HG03175 (cell line): ENCODE results near the gene SLC39A7.

Experiments
- ATAC-seq: cut with Tn5 transposase; IDR thresholded peaks from one replicate; pipeline ENCODE4 v1.9.1; 2021; ENCODE audit warnings: mild to moderate bottlenecking, moderate library complexity; ENCODE audit not compliant: unreplicated experiment

Gene SLC39A7

DNA sequence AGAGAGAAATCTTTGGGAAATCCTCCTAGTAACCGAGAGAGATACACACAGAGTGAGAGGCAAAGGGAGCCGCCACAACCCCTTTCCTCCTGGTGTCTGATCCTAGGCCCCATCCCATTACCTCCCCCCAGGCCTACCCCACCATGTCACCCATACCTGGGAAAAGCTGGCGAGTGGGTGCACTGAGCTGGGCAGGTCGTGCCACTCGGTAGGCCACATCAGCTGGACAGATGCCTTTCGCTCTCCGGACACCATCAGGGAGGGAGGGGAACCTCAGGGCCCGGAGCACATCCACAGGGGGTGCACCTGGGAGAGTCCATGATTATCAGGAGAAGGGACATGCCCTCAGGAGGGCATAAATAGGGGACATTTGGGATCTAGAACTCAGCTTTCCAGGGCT lies 11.5 kb upstream of the SLC39A7 start:
- no peak for ATAC-seq

DNA sequence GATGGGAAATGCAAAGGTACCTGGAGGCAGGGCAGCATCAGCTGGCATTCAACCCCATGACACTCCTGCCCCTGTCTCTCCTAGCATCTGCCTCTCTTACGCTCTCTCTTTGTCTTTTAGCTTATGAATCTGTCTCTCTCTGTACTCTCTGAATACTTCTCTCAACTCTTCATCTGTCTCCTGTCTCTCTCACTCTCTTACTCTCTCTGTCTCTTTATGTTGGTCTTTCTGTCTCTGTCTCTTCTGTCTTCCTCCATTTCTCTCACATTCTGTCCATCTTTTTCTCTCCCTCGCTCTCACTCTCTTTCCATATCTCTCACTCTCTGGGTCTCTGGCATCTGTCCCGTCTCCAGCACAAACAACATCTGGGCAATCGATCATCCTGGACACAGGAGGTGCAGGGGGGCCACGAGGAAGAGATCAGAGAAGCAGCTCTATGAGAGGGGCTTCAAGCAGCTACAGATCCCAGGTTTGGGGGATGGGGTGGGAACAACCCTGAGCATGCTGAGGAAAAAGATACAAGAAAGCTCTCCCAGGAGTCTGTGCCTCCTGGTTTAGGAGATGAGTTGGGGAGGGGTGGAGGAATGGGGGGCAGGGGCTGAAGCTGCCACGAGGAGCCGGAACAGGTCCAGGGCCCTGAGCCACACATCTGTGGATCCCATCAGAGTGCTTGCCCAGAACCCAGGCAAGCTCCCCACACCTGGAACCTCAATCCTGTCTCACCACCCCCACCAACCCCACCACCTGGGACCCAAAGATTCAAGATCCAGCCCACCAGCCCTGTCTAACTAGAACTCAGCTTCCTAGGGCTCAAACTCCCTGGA lies 10.8 kb upstream of the SLC39A7 start:
- no peak for ATAC-seq

DNA sequence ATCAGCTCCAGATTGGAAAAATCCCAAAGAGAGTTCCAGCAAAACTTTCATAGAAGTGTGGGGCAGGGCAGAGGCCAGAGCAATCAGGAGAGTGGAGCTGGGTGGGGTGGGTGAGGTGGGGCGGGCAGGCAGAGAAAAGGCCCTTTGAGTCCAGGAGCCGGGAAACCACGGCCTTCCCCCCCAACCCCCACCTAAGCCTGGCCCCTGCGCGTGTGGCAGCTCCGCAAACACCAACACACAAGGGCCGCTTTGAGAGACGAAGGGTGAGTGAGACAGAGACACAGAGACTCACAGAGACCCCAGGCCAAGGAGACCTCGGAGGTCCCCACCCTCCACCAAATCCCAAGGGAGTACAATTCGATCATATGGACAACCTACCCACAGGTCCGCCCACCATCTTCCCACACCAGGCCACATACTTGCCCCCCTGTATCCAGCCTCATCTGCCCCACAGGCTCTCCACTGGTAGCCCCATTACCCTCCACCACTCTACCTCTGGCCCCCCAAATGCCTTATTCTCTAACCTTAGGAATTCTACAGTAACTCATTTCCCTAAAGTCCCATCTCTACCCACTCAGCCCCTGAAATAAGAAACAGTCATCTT lies 10.1 kb upstream of the SLC39A7 start:
- no peak for ATAC-seq

DNA sequence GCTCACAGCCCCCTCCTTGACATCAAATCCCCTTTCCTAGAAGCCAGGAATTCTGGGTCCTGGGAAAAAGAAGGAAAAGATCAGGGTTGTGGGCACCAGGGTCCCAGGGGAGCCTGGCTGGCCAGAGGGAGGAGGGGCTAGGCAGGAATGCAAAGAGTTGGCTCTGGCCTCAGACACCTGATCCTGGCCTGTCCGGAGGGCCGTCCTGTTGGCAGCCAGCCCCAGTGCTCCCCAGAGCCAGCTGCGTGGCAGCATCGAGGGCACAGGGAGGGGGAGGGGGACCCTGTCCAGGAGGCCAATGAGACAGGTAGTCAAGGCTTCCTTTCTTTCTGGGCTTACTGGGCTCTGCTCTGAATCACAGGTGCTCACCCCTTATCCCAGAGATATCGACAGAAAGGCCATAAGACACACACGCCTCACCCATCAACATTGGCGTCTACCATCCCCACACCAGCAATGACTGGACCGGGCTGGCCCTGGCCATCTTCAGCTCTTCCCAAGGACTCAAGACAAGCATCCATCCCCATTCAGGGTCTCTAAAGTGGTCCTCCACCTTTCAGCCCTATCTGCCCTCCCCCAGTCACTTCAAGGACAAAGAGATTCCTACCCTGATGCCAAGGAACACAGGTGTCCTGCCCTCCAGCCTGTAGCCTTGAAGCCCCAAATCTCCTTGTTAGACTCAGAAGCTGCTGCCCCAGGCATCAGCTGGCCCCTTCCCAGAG lies 9.1 kb upstream of the SLC39A7 start:
- no peak for ATAC-seq

DNA sequence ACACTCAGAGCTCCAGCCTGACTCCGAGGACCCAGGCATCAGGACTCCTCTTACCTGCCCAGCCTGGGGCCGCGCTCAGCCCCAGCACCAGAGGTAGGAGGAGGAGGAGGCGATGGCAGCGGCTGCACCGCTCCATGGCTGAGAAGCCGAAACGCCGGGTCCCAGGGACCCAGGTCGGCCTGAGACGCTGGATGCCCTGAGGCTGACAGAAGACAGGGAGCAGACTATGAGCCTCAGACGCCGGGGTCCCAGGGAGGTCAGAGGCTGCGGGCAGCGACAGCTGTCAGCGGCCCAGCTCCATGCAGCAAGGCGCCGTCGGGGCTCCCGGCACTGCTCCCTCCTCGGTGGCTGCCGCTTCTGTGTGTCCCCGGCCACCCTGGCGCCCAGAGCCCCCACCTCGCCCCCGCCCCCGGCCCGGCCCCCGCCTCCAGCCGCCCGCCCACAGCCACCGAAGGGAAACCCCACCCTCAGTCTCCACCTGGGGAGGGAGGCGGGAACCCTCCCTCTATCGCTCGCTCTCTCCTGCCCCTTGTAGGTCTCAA lies 8.5 kb upstream of the SLC39A7 start, which contains the start of gene COL11A2:
TSS of gene COL11A2 (minus strand) at position 363 of the 542 bp plus-strand sequence. CDS start at position 136, 227 bp downstream.
- no peak for ATAC-seq

DNA sequence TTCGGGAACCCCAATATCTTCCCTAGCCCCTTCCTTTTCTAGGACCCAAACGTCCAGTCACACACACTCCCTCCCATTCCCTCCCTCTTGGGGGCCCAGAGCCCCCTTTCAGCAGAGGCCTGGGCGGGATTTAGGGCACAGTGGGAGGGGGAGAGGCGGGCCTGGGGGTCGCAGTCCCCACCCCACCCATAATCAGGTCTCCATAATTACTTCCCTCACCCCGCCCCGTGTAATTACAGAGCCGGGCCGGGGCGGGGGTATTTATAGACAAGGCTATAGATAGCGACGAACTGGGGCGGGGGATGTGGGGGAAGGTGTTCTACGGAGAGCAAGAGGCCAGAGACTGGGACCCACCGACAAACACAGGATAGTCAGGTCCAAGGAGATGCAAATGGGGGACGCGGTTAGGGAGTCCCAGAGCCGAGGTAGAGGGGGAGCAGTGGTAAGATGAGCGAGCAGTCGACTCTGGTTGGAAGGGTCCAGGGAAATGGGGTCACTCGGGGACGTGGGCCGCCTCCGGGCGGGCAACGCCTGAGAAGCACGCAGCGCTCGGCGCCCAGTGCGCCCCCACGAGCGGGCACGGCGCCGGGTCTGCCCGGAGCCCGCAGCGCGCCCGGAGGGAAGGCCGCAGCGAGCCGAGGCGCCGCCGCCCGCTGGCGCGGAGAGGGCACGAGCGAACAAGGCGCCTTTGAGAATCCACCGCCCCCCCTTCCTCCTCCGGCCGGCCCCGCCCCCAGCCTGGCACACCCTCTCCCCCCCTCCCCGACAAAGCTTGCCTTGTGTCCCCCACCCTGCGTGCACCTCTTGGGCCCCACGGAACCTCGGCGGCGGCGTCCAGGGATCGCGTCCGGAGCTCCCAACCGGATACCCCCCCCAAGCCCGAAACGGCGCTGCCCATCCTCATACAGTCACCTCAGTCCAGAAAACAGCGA lies 7.7 kb upstream of the SLC39A7 start:
- no peak for ATAC-seq

DNA sequence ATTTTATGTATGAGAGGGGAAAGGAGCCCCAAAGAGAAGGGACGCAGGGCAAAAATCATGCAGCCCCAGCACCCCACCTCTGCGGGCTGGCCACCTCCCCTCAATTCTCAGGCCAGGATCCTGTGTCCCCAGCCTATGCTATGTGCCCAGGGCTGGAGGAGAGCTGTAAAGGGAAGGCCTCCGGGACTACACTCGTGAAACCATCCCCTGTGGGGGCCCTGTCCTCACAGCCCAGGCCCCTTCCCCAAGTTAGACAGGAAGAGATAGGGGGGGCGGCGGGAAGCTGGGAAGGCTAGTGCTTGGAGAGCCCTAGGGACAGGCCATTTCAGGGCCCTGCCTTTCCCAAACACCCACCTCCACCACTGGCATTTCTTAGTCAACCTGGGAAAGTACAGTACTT lies 7.0 kb upstream of the SLC39A7 start:
- ATAC-seq = no peak

DNA sequence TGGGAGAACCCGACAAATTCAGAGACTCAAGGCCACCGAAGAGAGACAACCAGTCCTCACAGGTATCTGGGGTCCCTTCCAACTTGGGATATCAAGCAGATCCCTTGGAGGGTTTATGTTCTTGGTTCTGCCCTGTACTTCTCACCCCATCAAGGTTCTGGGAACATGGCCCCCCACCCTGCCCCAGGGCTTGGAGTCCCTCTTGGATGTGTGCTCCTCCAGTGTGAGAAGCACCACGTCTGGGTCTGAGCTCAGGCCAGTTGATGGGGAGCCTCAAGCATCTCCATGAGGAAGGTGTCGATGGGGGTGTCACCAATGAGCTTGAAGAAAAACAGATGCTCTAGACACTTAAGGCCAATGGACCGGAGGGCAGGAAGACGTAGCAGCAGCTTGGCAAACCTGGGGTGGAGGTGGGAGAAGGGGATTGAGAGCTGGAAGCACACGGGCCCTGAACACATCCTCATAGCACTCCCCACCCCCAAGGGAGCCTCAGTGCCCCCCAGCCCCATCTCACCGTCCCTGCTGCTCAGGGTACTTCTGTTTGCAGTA lies 6.2 kb upstream of the SLC39A7 start:
- ATAC-seq = no peak

DNA sequence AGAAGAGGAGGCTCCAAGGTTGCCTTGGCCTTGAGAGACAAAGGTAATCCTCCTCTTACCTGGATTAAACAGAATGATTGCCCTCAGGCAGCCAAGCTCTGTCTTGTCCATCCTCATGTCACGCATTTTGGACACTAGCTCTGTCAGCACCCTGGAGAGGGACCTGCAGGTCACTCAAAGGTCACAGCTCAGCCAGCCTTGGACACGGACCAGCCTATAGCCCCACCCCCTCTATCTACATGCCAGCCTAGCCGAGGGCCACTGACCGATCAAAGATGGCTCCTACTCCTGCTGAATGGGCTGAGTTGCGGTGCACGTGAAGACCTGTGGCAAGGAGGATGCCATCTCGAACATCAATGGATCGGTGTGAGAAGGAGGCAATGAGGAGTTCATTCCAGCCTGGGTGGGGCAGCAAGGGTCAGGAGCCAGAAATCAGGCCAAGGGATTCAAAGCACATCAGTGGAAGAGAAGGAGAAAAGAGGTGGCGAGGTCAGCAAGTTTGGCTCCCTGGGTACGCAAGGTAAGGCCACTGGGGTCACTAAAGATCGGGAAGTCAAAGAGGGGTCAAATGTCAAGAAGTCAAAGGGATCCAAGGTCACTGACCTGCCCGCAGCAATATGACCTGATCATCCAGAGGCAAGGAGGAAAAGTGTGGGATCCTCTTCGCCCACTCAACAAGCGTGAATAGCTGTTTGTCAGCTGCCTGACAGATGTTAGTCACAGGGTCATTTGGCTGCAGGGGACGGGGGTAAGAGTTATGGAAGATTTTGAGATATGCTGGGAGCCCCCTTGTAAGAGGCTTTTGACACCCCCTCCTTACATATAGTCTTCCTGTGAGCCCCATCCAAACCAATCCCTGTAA lies 5.1 kb upstream of the SLC39A7 start:
- no peak for ATAC-seq

DNA sequence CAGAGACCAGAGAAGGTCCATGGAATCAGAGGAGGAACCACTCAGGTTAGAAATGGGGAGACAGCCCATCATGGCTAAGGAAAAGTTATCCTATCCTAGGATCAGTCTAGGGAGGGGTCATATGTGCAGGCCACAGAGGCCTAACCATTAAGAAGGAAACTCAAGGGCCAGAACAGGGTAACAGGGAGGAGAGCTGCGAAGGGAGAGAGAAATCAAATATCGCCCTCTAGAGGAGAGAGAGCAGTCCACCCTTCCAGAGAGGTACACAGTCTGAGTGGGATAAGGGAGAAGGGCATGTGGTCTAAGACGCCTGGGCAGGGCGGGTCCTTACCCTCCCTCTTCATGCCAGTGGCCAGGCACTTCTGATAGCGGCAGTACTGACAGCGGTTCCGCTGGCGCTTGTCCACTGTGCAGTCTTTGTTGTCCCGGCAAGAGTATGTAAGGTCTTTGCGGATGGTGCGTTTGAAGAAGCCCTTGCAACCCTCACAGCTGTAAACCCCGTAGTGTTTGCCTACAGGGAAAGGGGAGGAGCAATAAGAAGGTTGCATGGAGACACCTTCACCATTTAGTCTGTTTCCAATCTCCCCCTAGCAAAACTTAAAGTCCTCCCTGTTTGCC lies 3.1 kb upstream of the SLC39A7 start:
- no peak for ATAC-seq

DNA sequence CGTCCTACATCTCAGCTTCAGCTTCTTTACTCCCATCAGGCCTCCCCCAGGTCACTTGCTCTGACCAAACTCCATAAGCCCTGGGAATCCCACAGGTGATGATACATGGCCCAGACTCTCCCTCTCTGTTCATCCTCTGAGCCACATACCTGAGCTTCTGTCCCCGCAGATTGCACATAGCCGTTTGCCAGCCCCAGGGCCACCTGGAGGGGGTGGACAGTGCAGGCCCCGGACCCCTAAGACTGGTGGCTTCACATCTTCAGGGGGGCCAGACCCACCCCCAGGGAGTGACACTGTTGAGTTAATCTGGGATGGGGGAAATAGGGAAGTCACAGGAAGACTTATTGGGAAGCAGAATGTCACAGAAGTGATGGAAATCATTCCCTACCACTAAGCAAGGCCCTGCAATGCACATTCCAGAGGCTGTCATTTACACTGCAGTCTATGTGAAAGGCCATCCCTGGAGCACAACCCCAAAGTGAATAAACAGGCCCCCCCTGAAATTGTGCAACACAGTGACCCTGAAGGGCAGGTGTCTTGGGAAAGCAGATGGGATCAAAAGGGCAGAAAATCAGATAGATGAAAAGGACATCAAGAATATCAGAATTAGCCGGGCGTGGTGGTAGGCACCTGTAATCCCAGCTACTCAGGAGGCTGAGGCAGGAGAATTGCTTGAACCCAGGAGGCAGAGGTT lies 2.4 kb upstream of the SLC39A7 start:
- ATAC-seq = no peak

DNA sequence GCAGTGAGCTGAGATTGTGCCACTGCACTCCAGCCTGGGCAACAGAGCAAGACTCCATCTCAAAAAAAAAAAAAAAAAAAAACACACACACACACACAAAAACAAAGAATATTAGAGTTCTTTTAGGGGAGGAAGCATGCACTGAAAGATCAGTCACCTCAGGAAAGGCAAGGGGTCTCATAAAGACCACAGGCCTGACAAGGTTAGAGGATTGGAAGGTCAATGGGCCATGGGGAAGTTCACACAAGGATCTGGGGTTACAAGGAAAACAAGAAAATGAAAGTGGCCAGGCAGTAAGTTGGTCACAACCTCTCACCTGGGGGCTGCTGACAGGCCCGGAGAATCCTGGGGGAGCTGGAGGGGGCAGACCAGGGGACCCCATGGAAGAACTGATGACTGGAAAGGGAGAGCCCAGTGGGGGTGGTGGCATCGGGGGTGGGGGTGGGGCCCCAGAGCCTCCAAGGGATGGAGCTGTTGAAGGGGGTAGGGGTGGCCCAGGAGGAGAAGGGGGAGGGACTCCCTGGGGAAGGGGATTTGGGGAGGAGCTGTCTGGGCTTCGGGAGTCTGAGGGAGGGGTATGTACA lies 1.7 kb upstream of the SLC39A7 start:
- no peak for ATAC-seq

DNA sequence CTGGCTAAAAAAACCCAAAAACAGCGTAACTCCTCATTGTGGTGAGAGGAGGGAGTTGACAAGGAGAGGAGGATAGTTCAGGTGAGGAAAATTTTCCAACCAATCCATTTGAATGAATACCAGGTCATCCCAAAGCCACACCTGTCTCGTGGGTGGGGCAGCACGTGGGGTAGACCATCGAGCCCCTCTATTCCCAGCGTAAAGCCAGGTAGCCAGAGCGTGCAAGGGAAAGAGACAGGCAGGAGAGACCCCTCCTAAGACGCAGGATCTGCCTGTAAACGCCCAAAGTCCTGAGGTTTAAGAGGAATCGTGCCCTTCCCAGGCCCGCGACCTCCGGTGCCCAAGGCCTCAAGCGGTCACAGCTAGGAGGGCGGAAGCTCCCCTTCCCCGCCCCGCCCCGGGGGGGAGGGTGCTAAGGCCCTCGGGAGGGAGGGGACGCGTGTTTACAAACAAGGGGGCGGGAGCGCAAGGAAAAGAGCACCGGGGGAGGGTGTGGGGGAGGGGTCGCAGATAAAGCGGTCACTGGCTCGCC lies 914 bp upstream of the SLC39A7 start:
- ATAC-seq = peak; percentile 32

DNA sequence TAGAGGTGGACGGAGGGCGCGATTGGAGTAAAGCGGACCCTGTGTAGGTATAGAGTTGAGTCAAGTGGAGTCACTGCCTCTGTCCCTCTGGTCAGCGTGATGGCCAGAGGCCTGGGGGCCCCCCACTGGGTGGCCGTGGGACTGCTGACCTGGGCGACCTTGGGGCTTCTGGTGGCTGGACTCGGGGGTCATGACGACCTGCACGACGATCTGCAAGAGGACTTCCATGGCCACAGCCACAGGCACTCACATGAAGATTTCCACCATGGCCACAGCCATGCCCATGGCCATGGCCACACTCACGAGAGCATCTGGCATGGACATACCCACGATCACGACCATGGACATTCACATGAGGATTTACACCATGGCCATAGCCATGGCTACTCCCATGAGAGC lies 479 bp downstream of the SLC39A7 start:
- ATAC-seq = no peak

DNA sequence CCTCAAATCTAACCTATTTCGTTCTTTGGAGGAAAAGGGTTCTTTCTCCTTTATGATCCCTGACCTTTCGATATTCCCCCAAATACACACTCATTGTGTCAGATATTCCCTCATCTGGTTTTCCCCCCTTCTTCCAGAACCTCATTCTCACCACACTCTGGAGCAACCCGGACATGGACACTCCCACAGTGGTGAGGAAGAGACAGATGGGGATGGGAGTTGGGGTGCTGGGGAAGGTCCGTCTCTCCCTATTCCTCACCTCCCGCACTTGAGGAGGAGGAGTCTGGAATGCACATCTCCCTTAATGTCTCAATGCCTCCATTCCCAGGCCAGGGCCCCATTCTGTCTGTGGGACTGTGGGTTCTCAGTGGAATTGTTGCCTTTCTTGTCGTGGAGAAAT lies 1.3 kb downstream of the SLC39A7 start:
- no peak for ATAC-seq

DNA sequence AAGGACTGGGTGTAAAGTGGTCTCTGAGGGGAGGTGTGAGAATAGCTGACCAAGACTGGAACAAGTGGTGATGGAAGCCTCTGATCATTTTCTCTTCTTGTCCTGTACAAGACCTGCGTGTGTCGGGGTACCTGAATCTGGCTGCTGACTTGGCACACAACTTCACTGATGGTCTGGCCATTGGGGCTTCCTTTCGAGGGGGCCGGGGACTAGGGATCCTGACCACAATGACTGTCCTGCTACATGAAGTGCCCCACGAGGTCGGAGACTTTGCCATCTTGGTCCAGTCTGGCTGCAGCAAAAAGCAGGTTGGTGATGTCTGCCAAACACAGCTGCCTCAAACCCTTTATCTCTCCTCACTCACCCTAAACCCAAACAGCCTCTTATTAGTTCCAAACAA lies 2.1 kb downstream of the SLC39A7 start:
- no peak for ATAC-seq

DNA sequence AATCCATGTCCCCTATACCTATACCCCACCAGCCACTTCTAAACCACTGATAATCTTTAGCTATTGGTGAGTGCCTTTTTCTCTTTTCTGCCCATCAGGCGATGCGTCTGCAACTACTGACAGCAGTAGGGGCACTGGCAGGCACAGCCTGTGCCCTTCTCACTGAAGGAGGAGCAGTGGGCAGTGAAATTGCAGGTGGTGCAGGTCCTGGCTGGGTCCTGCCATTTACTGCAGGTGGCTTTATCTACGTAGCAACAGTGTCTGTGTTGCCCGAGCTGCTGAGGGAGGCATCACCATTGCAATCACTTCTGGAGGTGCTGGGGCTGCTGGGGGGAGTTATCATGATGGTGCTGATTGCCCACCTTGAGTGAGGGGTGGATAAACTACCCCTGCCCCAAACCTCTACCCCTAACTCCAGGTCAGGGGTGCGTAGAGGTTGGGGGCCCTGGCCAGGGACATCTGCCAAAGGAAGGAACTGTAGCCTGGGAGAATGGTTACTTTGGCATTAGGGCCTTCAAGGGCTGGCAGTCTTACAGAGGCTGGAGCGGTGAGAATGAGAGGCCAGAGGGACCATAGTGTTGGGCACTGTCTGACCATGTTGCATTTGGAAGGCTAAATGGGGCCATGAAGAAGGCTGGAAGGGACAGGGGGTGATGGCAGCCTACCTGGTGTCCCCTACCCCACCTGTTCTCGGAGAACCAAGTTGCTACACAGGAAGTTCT lies 2.9 kb downstream of the SLC39A7 start:
- no peak for ATAC-seq
